WERI-Rb-1 (cell line): ENCODE data around the gene SUDS3.
A peak's percentile ranks its signal among the peaks of the same experiment; 100 is the strongest.

ENCODE experiments used
- DNase-seq: peaks from one replicate; pipeline ENCODE4 v3.0.0-alpha.2; 2020
- H3K27ac ChIP-seq: fragments of 250-450 bp; sonication (Bioruptor Pico); 2 replicates; pipeline ENCODE4 v1.5.1; 2020; ENCODE audit warnings: mild to moderate bottlenecking, moderate library complexity
- H3K27me3 ChIP-seq: fragments of 250-450 bp; sonication (Bioruptor Pico); 2 replicates; pipeline ENCODE4 v1.5.1; 2021; ENCODE audit warnings: mild to moderate bottlenecking, low read depth, moderate library complexity; ENCODE audit not compliant: insufficient read depth, severe bottlenecking
- H3K36me3 ChIP-seq: fragments of 250-450 bp; sonication (Bioruptor Pico); 2 replicates; pipeline ENCODE4 v1.5.1; 2020; ENCODE audit warnings: mild to moderate bottlenecking, moderate library complexity
- H3K4me3 ChIP-seq: 2 replicates; pipeline ENCODE4 v1.5.1; 2011; ENCODE audit warnings: low read depth, mild to moderate bottlenecking, control low read depth, low read length
- H3K9me3 ChIP-seq: fragments of 250-450 bp; sonication (Bioruptor Pico); 2 replicates; pipeline ENCODE4 v1.5.1; 2021; ENCODE audit warnings: mild to moderate bottlenecking, moderate library complexity; ENCODE audit not compliant: severe bottlenecking
- CTCF ChIP-seq: IDR thresholded peaks from 2 replicates; pipeline ENCODE4 v1.5.1; 2011; ENCODE audit warnings: low read depth, mild to moderate bottlenecking, control low read depth, inconsistent platforms, low read length

The SUDS3 gene

GRCh38 chr12:118370601-118371000 lies 5.8 kb upstream of the SUDS3 start:
- Histone ChIP-seq H3K27me3 (no peaks in the 10 kb centered on the region), H3K9me3 (no peaks in the 10 kb centered on the region), H3K4me3 (peak overlapping the region; percentile 88; the same call in 1 of the 2 replicates), H3K36me3 (no peaks in the 10 kb centered on the region), H3K27ac (no peak overlapping the region)
- no peak for TF ChIP-seq CTCF
- no peak for DNase-seq

GRCh38 chr12:118371321-118372282 lies 4.8 kb upstream of the SUDS3 start:
- Histone ChIP-seq H3K9me3 (no peaks in the 10 kb centered on the region), H3K27me3 (no peaks in the 10 kb centered on the region), H3K4me3 (peak overlapping the region; percentile 88), H3K36me3 (no peaks in the 10 kb centered on the region), H3K27ac (no peak overlapping the region)
- no peak for TF ChIP-seq CTCF
- peak; percentile 16 for DNase-seq

GRCh38 chr12:118372541-118373495 lies 3.5 kb upstream of the SUDS3 start, which contains the start of gene TAOK3:
TAOK3 (minus strand) TSS chr12:118372907; CDS start chr12:118255567, 117,340 bp downstream.
- no peak for TF ChIP-seq CTCF
- Histone ChIP-seq H3K36me3 (no peaks in the 10 kb centered on the region), H3K27me3 (no peaks in the 10 kb centered on the region), H3K9me3 (no peaks in the 10 kb centered on the region), H3K4me3 (peak within 1 kb of the TSS; percentile 91), H3K27ac (peak within 1 kb of the TSS; percentile 54)
- peak; percentile 98 for DNase-seq

GRCh38 chr12:118373616-118374015 lies 2.7 kb upstream of the SUDS3 start:
- Histone ChIP-seq H3K4me3 (peak overlapping the region; percentile 91), H3K36me3 (peaks cover 4% of the 10 kb centered on the region; the same call in 1 of the 2 replicates), H3K9me3 (no peaks in the 10 kb centered on the region), H3K27me3 (no peaks in the 10 kb centered on the region), H3K27ac (no peak overlapping the region)
- no peak for DNase-seq
- no peak for TF ChIP-seq CTCF

- no peaks in the 10 kb centered on the region for H3K9me3 ChIP-seq
- H3K27me3 ChIP-seq, result no peaks in the 10 kb centered on the region
- H3K27ac ChIP-seq, result no peak overlapping the region
- no peak for DNase-seq
- peaks cover 6% of the 10 kb centered on the region for H3K36me3 ChIP-seq
- no peak for TF ChIP-seq CTCF
- H3K4me3 ChIP-seq, result no peak overlapping the region
These were observed 2.1 kb upstream of the SUDS3 start for GRCh38 chr12:118374126-118374725.
